C4-2B (cell line): ENCODE results near the gene UFD1.

ENCODE experiments used
- CTCF ChIP-seq: fragments of 450-650 bp; conservative IDR thresholded peaks from 2 replicates; pipeline ENCODE4 v1.5.1; 2017; ENCODE audit warnings: mild to moderate bottlenecking
- ZFX ChIP-seq: fragments of 450-650 bp; IDR thresholded peaks from 2 replicates; pipeline ENCODE4 v1.6.1; 2017

- TF ChIP-seq CTCF (no peak), ZFX (no peak)
Observed at GRCh38 chr22:19488285-19488684, 9.3 kb upstream of the UFD1 start.
